HG03103 (cell line): Measurements from ENCODE around the gene RNF150.
"Not testable (repeated sequence)": the region's sequence is repeated elsewhere in the genome, so short reads cannot be mapped to it uniquely, and the experiment has no call there.

Source experiments
- ATAC-seq: cut with Tn5 transposase; IDR thresholded peaks from one replicate; pipeline ENCODE4 v1.9.1; 2021; ENCODE audit warnings: low read depth; ENCODE audit not compliant: unreplicated experiment

The RNF150 gene

GRCh38 chr4:141078871-141079270 lies 54.4 kb downstream of the RNF150 start:
- ATAC-seq: no peak

GRCh38 chr4:141077611-141078225 lies 55.6 kb downstream of the RNF150 start:
- no peak for ATAC-seq

- no peak for ATAC-seq
These were observed 57.7 kb downstream of the RNF150 start for GRCh38 chr4:141075553-141075952.

GRCh38 chr4:141074098-141074878 lies 59.0 kb downstream of the RNF150 start:
- no peak for ATAC-seq

- ATAC-seq: no peak
These were observed 66.6 kb downstream of the RNF150 start for GRCh38 chr4:141066690-141067089.

GRCh38 chr4:141065872-141066271 lies 67.4 kb downstream of the RNF150 start:
- ATAC-seq: no peak

- no peak for ATAC-seq
These were observed 70.6 kb downstream of the RNF150 start for GRCh38 chr4:141062651-141063050.

- no peak for ATAC-seq
These were observed 74.4 kb downstream of the RNF150 start for GRCh38 chr4:141058591-141059512.

- ATAC-seq: no peak
These were observed 75.7 kb downstream of the RNF150 start for GRCh38 chr4:141057582-141057981.

- ATAC-seq: no peak
These were observed 76.8 kb downstream of the RNF150 start for GRCh38 chr4:141056473-141056872.

- ATAC-seq: no peak
These were observed 78.8 kb downstream of the RNF150 start for GRCh38 chr4:141054446-141054845.

GRCh38 chr4:141050999-141051398 lies 82.3 kb downstream of the RNF150 start:
- not testable (repeated sequence) for ATAC-seq

GRCh38 chr4:141047228-141047884 lies 85.9 kb downstream of the RNF150 start:
- ATAC-seq: no peak

GRCh38 chr4:141046255-141046654 lies 87.0 kb downstream of the RNF150 start:
- ATAC-seq: no peak

- no peak for ATAC-seq
These were observed 87.4 kb downstream of the RNF150 start for GRCh38 chr4:141045848-141046247.

- ATAC-seq: no peak
These were observed 92.2 kb downstream of the RNF150 start for GRCh38 chr4:141041021-141041476.

GRCh38 chr4:141039156-141039555 lies 94.1 kb downstream of the RNF150 start:
- no peak for ATAC-seq

GRCh38 chr4:141038428-141038827 lies 94.8 kb downstream of the RNF150 start:
- ATAC-seq: no peak

GRCh38 chr4:141037446-141037845 lies 95.8 kb downstream of the RNF150 start:
- no peak for ATAC-seq

GRCh38 chr4:141036786-141037185 lies 96.5 kb downstream of the RNF150 start:
- no peak for ATAC-seq
